Osteoblast (primary cell): ENCODE measurements around the gene IRF6. TPM values are rescaled to one million over a fixed set of nuclear protein-coding genes. Genes with fewer than 3 reads are reported as not detected.

Experiments used
- DNase-seq: peaks from one replicate; pipeline ENCODE4 v3.0.0; 2011; ENCODE audit warnings: low spot score, mixed read lengths; ENCODE audit not compliant: insufficient read length; ENCODE audit errors: missing footprints
- H2AFZ ChIP-seq: 2 replicates; pipeline ENCODE4 v1.6.0; 2011; ENCODE audit warnings: mild to moderate bottlenecking, low read length
- H3K27ac ChIP-seq: 2 replicates; pipeline ENCODE4 v1.5.1; 2011; ENCODE audit warnings: mild to moderate bottlenecking, low read depth, low read length, moderate library complexity
- H3K27me3 ChIP-seq: 2 replicates; pipeline ENCODE4 v1.6.0; 2012; ENCODE audit warnings: mild to moderate bottlenecking, control low read depth, inconsistent platforms, low read length, moderate library complexity; ENCODE audit not compliant: insufficient read depth
- H3K36me3 ChIP-seq: 2 replicates; pipeline ENCODE4 v1.5.1; 2011; ENCODE audit warnings: mild to moderate bottlenecking, low read length, control low read depth, moderate library complexity; ENCODE audit not compliant: insufficient read depth
- H3K4me1 ChIP-seq: 2 replicates; pipeline ENCODE4 v1.5.1; 2011; ENCODE audit warnings: mild to moderate bottlenecking, low read length, control low read depth, moderate library complexity; ENCODE audit not compliant: insufficient read depth
- H3K4me2 ChIP-seq: 2 replicates; pipeline ENCODE4 v1.6.0; 2011; ENCODE audit warnings: mild to moderate bottlenecking, low read length; ENCODE audit not compliant: insufficient read depth
- H3K4me3 ChIP-seq: fragments of 200-600 bp; sonication (generic); 3 replicates; pipeline ENCODE4 v1.5.1; 2012; ENCODE audit warnings: mild to moderate bottlenecking, low read length, inconsistent platforms; ENCODE audit not compliant: insufficient read depth
- H3K79me2 ChIP-seq: 2 replicates; pipeline ENCODE4 v1.6.0; 2012; ENCODE audit warnings: mild to moderate bottlenecking, low read length, control low read depth, inconsistent platforms; ENCODE audit not compliant: insufficient read depth
- H3K9me3 ChIP-seq: 2 replicates; pipeline ENCODE4 v1.5.1; 2011; ENCODE audit warnings: low read depth, low read length, control low read depth
- H4K20me1 ChIP-seq: 2 replicates; pipeline ENCODE4 v1.6.0; 2012; ENCODE audit warnings: mild to moderate bottlenecking, low read length, control low read depth; ENCODE audit not compliant: insufficient read depth
- CTCF ChIP-seq: IDR thresholded peaks from 2 replicates; pipeline ENCODE4 v1.5.1; 2011; ENCODE audit warnings: mild to moderate bottlenecking, low read depth, low read length, moderate library complexity; ENCODE audit errors: extremely low read depth
- total RNA-seq: library from RNA; depleted of rRNA; stranded (reverse); fragments of >200 nt; gene quantifications from 2 replicates; pipeline ENCODE4 v1.2.3, GENCODE V29; 2012

IRF6 gene
- total RNA-seq, 1 donor: 0.72 TPM

GRCh38 chr1:209791920-209792319, 14.0 kb downstream of the IRF6 start:
- Histone ChIP-seq H3K4me2 (no peak overlapping the region), H3K4me3 (no peak overlapping the region), H3K36me3 (no peaks in the 10 kb centered on the region), H3K4me1 (peaks cover 2% of the 10 kb centered on the region), H3K9me3 (no peaks in the 10 kb centered on the region), H4K20me1 (no peaks in the 10 kb centered on the region), H3K79me2 (no peaks in the 10 kb centered on the region), H2AFZ (no peak overlapping the region), H3K27ac (no peak overlapping the region), H3K27me3 (peaks cover 15% of the 10 kb centered on the region)
- no peak for DNase-seq
- TF ChIP-seq CTCF: no peak

GRCh38 chr1:209790286-209791193, 15.4 kb downstream of the IRF6 start:
- no peak overlapping the region for H3K27ac ChIP-seq
- H3K27me3 ChIP-seq: peaks cover 23% of the 10 kb centered on the region
- no peak overlapping the region for H3K4me2 ChIP-seq
- DNase-seq: no peak
- peaks cover 2% of the 10 kb centered on the region for H3K4me1 ChIP-seq
- H3K79me2 ChIP-seq: no peaks in the 10 kb centered on the region
- TF ChIP-seq CTCF: no peak
- no peaks in the 10 kb centered on the region for H3K36me3 ChIP-seq
- no peak overlapping the region for H2AFZ ChIP-seq
- H3K9me3 ChIP-seq: no peaks in the 10 kb centered on the region
- no peak overlapping the region for H3K4me3 ChIP-seq
- no peaks in the 10 kb centered on the region for H4K20me1 ChIP-seq

GRCh38 chr1:209789245-209789644, 16.7 kb downstream of the IRF6 start:
- no peak for DNase-seq
- H3K4me3 ChIP-seq: no peak overlapping the region
- peaks cover 7% of the 10 kb centered on the region for H3K4me1 ChIP-seq
- H3K27ac ChIP-seq: no peak overlapping the region
- H3K36me3 ChIP-seq: no peaks in the 10 kb centered on the region
- peaks cover 23% of the 10 kb centered on the region for H3K27me3 ChIP-seq
- TF ChIP-seq CTCF: no peak
- no peak overlapping the region for H3K4me2 ChIP-seq
- H2AFZ ChIP-seq: no peak overlapping the region
- no peaks in the 10 kb centered on the region for H4K20me1 ChIP-seq
- H3K79me2 ChIP-seq: peaks cover under 1% of the 10 kb centered on the region
- H3K9me3 ChIP-seq: no peaks in the 10 kb centered on the region

GRCh38 chr1:209787551-209787950, 18.4 kb downstream of the IRF6 start:
- TF ChIP-seq CTCF: no peak
- Histone ChIP-seq H3K4me1 (peaks cover 18% of the 10 kb centered on the region), H3K4me3 (no peak overlapping the region), H3K27me3 (peaks cover 18% of the 10 kb centered on the region), H3K36me3 (no peaks in the 10 kb centered on the region), H3K79me2 (peaks cover 14% of the 10 kb centered on the region), H2AFZ (no peak overlapping the region), H3K9me3 (no peaks in the 10 kb centered on the region), H4K20me1 (no peaks in the 10 kb centered on the region), H3K4me2 (no peak overlapping the region), H3K27ac (no peak overlapping the region)
- no peak for DNase-seq
